Esophagus squamous epithelium (tissue), 4 donors: ENCODE measurements around the gene GCLC.

Experiments
- CTCF ChIP-seq, 6 experiments: fragments of 450-650 bp in 4 of 6; fragments of 200-600 bp in 2 of 6; sonication (generic) in 2 of 6; IDR thresholded peaks; one replicate each; pipeline ENCODE4 v1.5.1; 2016 to 2019; ENCODE audit warnings: antibody characterized with exemption in 6 of 6, mild to moderate bottlenecking in 4 of 6, moderate library complexity in 4 of 6
- POLR2A ChIP-seq, 4 donors: fragments of 450-650 bp; IDR thresholded peaks; one replicate each; pipeline ENCODE4 v1.6.1; 2017; ENCODE audit warnings: antibody characterized with exemption in 4 of 4, mild to moderate bottlenecking in 4 of 4, moderate library complexity in 3 of 4

GRCh38 chr6:53514677-53515076 is 30.2 kb downstream of the GCLC start:
- TF ChIP-seq POLR2A (IDR thresholded peaks at IDR 0.05) (no peak), CTCF (IDR thresholded peaks at IDR 0.05) (no peak)
